Activated naive CD8-positive, alpha-beta T cell (primary cell): Measurements from ENCODE around the gene ZNF516.

Experiments
- H3K27ac Mint-ChIP-seq: one replicate; pipeline ENCODE4 v1.8.0; 2021; ENCODE audit warnings: mixed read lengths
- H3K27me3 Mint-ChIP-seq: one replicate; pipeline ENCODE4 v1.8.0; 2021; ENCODE audit warnings: mixed read lengths
- H3K36me3 Mint-ChIP-seq: one replicate; pipeline ENCODE4 v1.8.0; 2021; ENCODE audit warnings: mixed read lengths
- H3K4me1 Mint-ChIP-seq: one replicate; pipeline ENCODE4 v1.8.0; 2021; ENCODE audit warnings: low read depth, mixed read lengths
- H3K4me3 Mint-ChIP-seq: one replicate; pipeline ENCODE4 v1.8.0; 2021; ENCODE audit warnings: mild to moderate bottlenecking, mixed read lengths
- H3K9me3 Mint-ChIP-seq: one replicate; pipeline ENCODE4 v1.8.0; 2021; ENCODE audit warnings: low read depth, mixed read lengths

The ZNF516 gene

GRCh38 chr18:76459312-76459686, 35.7 kb downstream of the ZNF516 start:
- Mint-ChIP-seq H3K4me1 (peaks cover 23% of the 10 kb centered on the region), H3K4me3 (no peak overlapping the region), H3K27me3 (no peaks in the 10 kb centered on the region), H3K9me3 (no peaks in the 10 kb centered on the region), H3K36me3 (peaks cover 5% of the 10 kb centered on the region), H3K27ac (no peak overlapping the region)

DNA sequence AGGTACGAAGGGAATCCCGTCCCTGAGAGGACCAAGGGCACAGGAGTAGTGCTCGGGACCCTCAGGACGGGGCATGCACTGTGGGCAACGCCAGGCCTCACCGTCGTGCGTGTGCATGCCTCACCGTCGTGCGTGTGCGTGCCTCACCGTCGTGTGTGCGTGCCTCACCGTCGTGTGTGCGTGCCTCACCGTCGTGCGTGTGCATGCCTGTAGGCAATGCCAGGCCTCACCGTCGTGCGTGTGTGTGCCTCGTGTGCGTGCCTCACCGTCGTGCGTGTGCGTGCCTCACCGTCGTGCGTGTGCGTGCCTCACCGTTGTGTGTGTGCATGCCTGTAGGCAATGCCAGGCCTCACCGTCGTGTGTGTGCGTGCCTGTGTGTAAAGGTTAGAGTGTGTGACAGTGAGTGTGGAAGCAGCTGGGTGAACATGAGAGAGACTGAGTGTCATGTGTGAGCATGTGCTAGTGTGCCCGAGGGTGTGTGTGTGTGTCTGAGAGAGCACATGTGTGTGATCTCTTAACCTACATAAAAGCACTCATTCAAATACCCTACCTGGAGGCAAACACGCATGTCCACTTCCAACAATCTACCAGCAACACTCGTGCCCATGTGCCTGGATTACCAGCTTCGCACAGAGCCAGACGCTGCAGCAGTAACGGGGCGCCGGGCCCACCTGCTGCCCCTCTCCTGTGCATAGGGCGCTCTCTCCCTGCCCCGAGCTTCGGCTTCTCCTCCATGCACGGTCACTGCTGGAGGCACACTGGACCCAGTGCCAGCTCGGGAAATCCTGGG, 36.3 kb downstream of the ZNF516 start:
- Mint-ChIP-seq H3K9me3 (no peaks in the 10 kb centered on the region), H3K36me3 (peaks cover 5% of the 10 kb centered on the region), H3K27me3 (no peaks in the 10 kb centered on the region), H3K27ac (no peak overlapping the region), H3K4me1 (peaks cover 26% of the 10 kb centered on the region), H3K4me3 (no peak overlapping the region)

DNA sequence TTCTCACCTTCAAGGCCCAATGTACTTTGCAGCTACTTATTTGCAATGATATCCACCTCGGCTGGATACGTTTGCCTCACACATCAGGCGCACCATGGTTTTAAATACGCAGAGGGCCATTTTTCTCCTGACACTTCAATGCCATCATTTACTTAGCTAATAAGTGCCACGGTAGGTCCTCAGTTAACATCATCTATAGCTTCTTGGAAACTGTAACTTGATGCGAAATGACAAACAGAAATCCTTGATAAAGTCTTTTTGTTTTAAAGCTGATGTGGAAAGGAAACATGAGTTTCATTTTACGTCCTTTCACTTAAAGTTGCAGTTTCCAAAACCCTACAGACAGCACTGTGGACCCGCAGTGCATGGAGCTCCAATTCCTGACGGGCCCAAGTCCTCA, 37.1 kb downstream of the ZNF516 start:
- Mint-ChIP-seq H3K27ac (no peak overlapping the region), H3K9me3 (no peaks in the 10 kb centered on the region), H3K36me3 (peaks cover 5% of the 10 kb centered on the region), H3K4me1 (peaks cover 29% of the 10 kb centered on the region), H3K4me3 (no peak overlapping the region), H3K27me3 (no peaks in the 10 kb centered on the region)

DNA sequence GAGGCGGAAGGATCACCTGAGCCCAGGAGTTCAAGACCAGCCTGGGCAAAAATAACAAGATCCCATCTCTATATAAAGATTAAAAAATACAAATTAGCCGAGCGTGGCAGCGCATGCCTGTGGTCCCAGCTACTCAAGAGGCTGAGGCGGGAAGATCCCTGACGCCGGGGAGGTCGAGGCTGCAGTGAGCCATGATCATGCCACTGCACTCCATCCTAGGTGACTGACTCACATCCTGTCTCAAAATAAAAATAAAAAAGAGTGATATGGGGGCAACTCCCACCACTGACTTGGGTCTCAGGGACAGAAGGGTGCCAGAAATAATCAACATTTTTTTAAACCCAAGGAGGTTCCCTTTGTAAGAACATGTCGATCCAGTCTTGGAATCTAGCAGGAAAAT, 37.6 kb downstream of the ZNF516 start:
- H3K4me3 Mint-ChIP-seq = no peak overlapping the region
- H3K27ac Mint-ChIP-seq = no peak overlapping the region
- no peaks in the 10 kb centered on the region for H3K27me3 Mint-ChIP-seq
- peaks cover 5% of the 10 kb centered on the region for H3K36me3 Mint-ChIP-seq
- H3K9me3 Mint-ChIP-seq = no peaks in the 10 kb centered on the region
- peaks cover 32% of the 10 kb centered on the region for H3K4me1 Mint-ChIP-seq

GRCh38 chr18:76456823-76457222, 38.2 kb downstream of the ZNF516 start:
- Mint-ChIP-seq H3K27ac (no peak overlapping the region), H3K9me3 (no peaks in the 10 kb centered on the region), H3K4me3 (no peak overlapping the region), H3K27me3 (no peaks in the 10 kb centered on the region), H3K4me1 (peaks cover 38% of the 10 kb centered on the region), H3K36me3 (peaks cover 5% of the 10 kb centered on the region)

DNA sequence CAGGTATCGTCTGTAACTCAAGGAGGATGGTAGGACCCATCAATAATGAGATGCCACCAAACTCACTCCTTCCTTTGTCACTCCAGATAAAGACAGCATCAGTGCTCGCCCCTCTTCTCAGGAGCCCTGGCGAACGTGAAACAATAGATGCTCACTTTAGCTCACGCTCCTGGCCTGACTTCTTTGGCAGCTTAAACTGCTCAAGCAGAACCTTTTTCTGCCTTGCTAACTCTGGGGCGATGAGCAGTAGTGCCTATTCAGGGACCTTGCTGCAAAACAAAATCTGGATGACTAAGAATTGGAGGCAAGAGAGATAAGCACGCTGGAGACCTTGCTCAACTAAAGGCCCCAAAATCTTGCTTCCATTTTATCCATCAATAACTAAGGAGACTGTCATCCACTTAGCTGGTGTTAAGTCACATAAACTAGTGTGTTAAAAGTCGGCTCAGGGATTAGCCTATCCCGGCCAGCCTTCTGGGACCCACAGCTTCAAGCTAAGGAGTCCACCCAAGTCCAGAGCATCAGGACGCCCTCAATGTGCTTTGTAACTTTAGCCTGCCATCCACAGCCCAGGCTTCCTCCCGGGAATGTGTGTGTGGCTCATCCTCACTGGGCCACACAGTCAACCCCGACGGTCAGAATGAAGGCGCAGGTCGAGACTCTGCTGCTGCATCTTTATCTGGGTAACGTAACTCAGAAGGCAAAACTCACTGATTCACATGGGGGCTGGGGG, 38.9 kb downstream of the ZNF516 start:
- H3K4me3 Mint-ChIP-seq = no peak overlapping the region
- no peaks in the 10 kb centered on the region for H3K27me3 Mint-ChIP-seq
- peaks cover 5% of the 10 kb centered on the region for H3K36me3 Mint-ChIP-seq
- no peak overlapping the region for H3K27ac Mint-ChIP-seq
- peaks cover 44% of the 10 kb centered on the region for H3K4me1 Mint-ChIP-seq
- H3K9me3 Mint-ChIP-seq = no peaks in the 10 kb centered on the region

- H3K4me1 Mint-ChIP-seq = peaks cover 51% of the 10 kb centered on the region
- H3K27ac Mint-ChIP-seq = no peak overlapping the region
- H3K4me3 Mint-ChIP-seq = no peak overlapping the region
- H3K9me3 Mint-ChIP-seq = no peaks in the 10 kb centered on the region
- no peaks in the 10 kb centered on the region for H3K27me3 Mint-ChIP-seq
- peaks cover under 1% of the 10 kb centered on the region for H3K36me3 Mint-ChIP-seq
Observed at GRCh38 chr18:76455003-76455676, 39.9 kb downstream of the ZNF516 start.

DNA sequence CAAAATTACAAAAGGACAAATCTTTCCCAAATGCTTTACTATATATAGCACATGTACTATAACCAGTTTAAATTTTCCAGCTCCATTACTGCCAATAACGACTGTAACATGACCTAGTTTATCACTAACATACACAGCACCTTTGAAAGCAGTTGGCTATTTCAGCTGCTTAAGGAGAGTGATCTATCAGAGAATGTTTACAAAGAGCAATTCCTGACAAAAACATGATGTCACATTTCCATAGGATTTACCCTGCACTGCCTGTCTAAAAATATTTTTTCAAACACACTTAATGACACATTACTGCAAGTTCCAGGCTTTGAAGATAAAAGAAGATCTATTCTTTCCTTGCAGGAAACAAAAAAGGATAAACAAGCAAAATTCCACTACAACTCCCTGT, 40.6 kb downstream of the ZNF516 start:
- no peaks in the 10 kb centered on the region for H3K27me3 Mint-ChIP-seq
- no peaks in the 10 kb centered on the region for H3K36me3 Mint-ChIP-seq
- no peak overlapping the region for H3K4me3 Mint-ChIP-seq
- H3K27ac Mint-ChIP-seq = no peak overlapping the region
- no peaks in the 10 kb centered on the region for H3K9me3 Mint-ChIP-seq
- H3K4me1 Mint-ChIP-seq = peaks cover 57% of the 10 kb centered on the region

DNA sequence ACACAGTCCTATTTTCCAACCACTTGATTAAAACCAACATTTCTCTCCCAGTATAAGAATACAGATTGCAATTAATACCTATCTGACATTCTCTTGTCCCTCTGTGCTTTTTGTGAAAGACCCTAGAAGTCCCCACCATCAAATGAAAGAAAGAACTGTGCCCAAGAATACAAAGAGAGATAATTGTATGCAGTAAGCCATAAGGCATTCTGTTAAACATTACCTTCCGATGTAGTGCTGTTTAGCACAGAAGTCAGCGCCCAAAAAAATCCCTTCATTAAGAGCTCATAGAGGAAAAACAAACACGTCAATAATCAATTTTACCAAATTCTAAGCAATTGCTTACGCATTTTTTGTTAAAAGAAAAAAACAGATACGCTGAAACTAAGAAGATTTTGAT, 41.1 kb downstream of the ZNF516 start:
- Mint-ChIP-seq H3K36me3 (no peaks in the 10 kb centered on the region), H3K27ac (no peak overlapping the region), H3K4me1 (peaks cover 61% of the 10 kb centered on the region), H3K4me3 (no peak overlapping the region), H3K27me3 (no peaks in the 10 kb centered on the region), H3K9me3 (no peaks in the 10 kb centered on the region)

DNA sequence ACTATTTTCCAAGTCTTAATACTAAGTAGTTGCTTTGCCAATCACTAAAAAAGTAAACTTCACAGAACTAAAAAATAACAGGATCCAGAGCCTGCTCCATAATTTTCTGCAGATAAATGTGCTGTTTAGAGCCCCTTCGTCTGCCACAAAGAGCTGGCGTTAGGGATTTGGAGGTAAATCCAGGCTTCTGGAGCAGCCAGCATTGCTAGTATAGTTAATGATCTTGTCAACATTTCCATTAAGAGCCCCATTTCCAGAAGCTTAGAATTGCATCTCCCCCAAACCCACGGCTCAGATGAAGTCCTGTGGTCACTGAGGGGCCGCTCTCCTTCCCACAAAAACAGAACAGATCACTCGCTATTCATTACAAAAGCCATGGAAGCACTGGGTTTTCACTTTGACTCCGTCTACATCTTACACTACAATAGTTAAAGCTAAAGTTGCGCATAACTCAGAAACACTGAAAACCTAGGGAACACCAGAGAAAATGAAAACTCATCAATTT, 41.9 kb downstream of the ZNF516 start:
- Mint-ChIP-seq H3K36me3 (no peaks in the 10 kb centered on the region), H3K4me3 (no peak overlapping the region), H3K9me3 (no peaks in the 10 kb centered on the region), H3K4me1 (peaks cover 67% of the 10 kb centered on the region), H3K27me3 (no peaks in the 10 kb centered on the region), H3K27ac (no peak overlapping the region)

DNA sequence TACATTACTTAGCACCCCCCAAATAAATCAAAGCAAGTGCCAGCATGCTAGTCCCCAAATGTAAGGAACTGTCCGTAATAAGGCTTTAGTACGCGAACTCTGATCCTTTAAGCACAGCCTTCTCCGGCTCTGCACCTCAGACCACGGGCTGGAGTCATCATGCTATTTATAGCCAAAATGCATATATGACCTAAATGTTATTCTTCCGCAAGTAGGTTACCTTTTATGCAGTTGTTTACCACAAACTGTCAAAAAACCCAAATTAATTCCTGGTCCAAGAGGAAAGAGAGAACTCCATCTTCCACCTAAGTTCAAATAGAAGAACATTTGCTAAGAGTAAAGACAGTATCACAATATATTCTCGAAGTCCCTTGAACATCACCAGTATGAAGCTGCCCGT, 42.7 kb downstream of the ZNF516 start:
- Mint-ChIP-seq H3K9me3 (no peaks in the 10 kb centered on the region), H3K4me3 (peak overlapping the region; percentile 92), H3K27me3 (no peaks in the 10 kb centered on the region), H3K27ac (no peak overlapping the region), H3K36me3 (no peaks in the 10 kb centered on the region), H3K4me1 (peaks cover 64% of the 10 kb centered on the region)

DNA sequence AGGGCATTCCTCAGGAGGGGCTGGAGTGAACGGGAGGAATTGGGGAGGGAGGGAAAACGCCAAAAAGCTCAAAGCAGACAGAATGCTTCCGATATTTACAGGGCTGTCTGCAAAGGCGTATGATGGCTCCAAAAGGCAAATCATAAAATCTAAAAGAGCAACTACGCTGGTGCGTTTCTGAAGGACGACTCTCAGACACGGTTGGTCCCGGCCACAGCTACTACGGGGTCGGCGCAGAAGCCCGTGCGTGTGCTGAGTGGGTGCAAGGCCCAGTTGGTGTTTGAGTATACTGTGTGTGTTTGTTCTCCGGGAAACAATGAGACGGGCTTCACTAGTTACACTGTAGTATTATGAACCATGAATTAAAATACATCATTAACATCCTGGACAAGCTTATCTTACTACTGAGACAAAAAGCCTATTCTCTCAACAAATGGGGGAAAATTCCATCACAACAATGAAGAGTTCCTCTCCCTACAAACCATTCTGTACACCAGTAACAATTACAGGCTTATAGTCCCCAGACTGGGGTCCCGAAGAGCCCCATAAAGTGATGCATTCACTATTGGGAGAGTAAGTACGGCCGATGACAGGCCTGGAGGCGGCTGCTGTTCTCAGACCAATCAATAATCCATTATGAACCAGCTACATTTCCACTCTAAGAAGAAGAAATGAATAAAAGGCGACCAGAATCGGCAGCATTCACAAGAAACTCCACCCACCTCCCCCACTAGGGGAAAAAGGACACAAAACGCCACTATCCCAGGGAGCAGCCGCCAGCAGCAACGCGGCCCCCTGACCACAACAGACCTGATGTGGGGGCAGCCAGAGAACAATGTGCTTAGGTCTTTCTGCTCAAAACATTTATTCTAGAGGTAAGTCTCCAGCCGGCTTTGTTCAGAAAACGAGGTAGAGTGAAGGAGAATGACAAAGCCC, 43.4 kb downstream of the ZNF516 start:
- Mint-ChIP-seq H3K9me3 (no peaks in the 10 kb centered on the region), H3K27ac (peak overlapping the region; percentile 58), H3K4me3 (peak overlapping the region; percentile 92), H3K27me3 (no peaks in the 10 kb centered on the region), H3K36me3 (no peaks in the 10 kb centered on the region), H3K4me1 (peaks cover 60% of the 10 kb centered on the region)

DNA sequence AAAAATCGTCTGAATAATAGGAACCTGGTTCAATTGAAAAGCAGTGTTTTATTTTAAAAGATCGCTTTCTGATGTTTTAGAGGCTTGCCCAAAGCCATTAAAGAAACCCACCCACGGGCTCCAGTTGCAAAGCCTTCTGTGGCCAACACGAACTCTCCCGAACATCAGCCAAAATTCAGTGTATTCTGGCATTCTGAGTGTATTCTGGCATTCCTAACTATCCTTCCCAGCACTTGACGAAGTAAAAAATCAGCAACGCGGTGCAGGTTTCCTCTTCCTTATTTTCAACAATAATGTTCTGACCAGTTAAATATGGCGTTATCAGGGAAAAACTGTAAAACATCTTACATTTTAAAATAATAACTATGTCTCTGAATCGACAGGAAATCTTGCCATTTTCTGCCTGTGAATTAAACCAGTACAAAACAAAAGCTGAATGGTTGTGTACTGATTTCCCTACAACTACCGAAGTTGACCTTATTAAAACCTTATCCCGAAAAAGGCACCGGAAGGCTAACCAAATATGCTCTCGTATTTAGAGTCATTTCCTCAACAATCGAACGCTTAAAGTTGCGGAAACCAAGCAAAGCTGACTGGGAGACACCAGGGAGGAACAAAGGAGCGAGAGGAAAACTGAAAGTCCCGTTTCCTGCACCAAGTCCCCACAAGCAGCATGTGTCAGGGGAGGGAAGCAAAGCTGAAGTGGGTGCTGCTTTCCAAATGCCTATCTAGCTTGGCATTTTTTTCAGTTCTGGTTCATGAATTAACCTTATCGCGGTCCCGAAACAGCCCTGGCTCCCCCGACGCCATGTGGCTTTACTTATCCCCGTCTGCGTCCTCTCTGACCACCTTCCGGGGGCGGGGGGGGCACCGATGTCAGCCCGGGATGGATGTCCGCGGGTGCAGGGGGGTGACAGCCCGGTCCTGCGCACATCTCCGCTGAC, 44.3 kb downstream of the ZNF516 start:
- H3K36me3 Mint-ChIP-seq = no peaks in the 10 kb centered on the region
- H3K9me3 Mint-ChIP-seq = no peaks in the 10 kb centered on the region
- H3K4me3 Mint-ChIP-seq = peak overlapping the region; percentile 92
- peak overlapping the region; percentile 58 for H3K27ac Mint-ChIP-seq
- peaks cover 59% of the 10 kb centered on the region for H3K4me1 Mint-ChIP-seq
- no peaks in the 10 kb centered on the region for H3K27me3 Mint-ChIP-seq
